HG03378 (cell line): ENCODE data around the gene BORCS5.
"Not testable (repeated sequence)": the region's sequence is repeated elsewhere in the genome, so short reads cannot be mapped to it uniquely, and the experiment has no call there.

Experiments
- ATAC-seq: cut with Tn5 transposase; IDR thresholded peaks from one replicate; pipeline ENCODE4 v1.9.1; 2021; ENCODE audit warnings: mild to moderate bottlenecking, moderate library complexity; ENCODE audit not compliant: unreplicated experiment

BORCS5 gene

DNA sequence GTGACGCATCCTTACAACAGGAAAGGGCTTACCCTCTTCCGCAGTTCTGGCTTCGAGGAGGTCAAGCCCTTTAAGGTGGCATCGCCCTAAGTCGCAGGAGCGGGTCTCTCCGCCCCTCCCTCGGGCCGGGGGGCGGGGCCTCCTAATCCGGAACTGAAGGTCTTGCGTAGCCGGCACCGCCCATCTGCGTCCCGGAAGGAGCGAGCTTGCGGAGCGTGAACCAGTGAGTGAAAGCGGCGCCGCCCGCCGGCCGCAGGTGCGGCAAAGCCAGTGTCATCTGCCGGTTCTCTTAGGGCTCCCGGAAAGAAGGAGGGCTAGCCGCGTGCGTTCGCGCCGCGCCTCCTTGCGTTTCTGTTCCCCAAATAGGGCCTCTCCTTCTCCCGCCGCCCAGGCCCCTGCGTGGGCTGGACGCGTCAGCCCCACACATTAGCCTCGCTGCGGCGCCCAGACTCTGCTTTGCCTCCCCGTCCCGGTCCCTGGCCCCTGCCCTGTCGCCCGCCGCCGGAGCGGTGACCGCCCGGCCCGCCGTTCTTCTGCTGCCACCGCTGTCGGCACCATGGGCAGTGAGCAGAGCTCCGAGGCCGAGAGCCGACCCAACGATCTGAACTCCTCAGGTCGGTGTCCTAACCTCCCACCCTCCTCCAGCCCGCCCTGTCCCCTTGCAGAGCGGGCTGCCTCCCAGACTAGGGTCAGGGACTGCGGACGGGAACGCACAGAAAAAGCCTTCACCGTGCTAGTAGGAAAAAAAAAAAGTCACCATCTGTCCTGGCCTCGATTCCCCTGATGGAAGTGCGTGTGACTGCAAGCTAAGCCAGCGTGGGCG, at the start of gene BORCS5:
Gene BORCS5 (plus strand): TSS at position 183 of the 823 bp plus-strand sequence. CDS start 374 bp downstream, at position 557.
- ATAC-seq = peak; percentile 82

DNA sequence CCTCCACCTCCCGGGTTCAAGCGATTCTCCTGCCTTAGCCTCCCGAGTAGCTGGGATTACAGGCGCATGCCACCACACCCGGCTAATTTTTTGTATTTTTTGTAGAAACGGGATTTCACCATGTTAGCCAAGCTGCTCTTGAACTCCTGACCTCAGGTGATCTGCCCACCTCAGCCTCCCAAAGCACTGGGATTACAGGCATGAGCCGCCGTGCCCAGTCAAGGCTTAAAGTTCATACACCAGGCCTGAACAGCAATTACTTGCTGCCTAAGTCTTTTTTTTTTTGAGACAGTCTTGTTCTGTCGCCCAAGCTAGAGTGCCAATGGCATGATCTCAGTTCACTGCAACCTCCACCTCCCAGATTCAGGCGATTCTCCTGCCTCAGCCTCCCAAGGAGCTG, 46.2 kb upstream of the BORCS5 start:
- ATAC-seq = not testable (repeated sequence)

DNA sequence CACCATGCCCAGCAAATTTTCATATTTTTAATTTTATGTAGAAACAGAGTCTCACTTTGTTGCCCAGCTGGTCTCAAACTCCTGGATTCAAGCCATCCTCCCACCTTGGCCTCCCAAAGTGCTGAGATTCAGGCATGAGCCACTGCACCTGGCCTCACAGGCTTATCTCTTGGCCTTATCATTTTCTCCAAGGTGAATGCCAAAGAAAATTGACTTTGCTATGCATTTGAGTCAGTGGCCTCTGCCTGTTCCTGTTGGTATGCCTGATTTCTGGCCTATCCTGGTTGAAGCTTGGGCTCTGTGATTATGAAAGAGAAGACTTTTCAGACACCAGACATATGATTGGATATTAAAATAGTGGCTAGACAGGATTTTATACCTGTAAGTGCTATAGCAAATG, 41.0 kb upstream of the BORCS5 start:
- ATAC-seq = no peak

DNA sequence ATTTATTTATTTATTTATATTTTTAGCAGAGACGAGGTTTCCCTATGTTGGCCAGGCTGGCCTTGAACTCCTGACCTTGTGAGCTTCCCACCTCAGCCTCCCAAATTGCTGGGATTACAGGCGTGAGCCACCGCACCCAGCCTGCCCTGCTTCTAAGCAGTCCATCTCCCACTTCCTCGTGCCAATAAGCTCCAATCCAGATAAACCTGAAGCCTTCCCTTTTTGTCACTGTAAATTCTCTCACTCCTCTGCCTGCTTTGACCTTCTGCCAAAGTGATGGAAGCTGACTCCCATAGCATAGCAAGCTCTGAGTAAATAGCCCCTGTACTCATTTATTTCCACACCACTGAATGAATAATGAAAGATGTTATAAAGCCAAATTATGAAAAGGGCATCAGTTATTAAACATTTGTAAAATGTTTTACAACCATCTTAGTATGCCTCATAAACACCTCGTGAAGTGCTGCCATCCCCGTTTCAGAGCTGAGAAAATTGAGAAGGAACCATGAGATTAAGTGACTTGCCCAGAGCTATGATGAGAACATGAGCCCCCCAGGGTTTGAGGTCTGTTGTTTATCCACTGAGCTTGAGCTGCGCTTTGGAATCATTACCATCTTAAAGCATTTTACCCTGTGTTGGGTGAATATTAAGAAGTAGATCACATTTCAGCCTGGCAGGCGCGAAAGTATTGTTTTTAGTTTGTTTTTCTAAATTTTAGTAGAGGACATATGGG, 37.3 kb upstream of the BORCS5 start:
- ATAC-seq = no peak

DNA sequence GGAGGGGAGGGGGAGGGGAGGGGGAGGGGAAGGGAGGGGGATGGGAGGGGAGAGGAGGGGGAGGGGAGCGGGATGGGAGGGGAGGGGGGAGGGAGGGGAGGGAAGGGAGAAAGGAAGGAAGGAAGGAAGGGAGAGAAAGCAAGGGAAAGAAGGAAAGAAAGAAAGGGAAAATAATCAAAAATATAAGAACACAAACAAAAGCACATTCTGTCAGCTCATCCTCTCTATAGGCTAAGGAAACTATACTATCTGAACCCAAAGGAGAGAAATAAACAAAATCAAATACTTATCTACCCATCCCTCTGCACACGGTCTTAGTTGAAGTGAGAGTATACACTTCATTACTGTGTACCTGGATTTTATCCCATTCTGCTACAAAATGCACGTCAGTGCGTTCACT, 33.8 kb upstream of the BORCS5 start:
- no peak for ATAC-seq

DNA sequence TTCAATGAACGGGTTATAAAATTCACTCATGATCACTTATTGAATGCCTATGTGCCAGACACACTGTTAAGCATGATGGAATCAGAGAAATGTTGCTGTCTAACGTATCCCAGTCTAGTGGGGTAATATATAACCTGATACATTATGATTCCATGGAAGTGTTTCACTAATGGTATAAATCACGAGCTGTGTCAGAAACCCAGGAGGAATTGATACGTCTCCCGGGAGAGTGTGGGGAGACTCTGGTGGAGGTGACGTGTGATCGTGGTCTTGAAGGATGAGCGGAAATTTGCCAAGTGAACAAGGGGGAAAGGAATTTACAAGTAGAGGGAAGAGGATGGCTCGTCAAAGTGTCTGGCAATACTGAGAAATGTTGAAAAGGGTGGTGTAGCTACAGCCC, 33.3 kb upstream of the BORCS5 start:
- no peak for ATAC-seq

DNA sequence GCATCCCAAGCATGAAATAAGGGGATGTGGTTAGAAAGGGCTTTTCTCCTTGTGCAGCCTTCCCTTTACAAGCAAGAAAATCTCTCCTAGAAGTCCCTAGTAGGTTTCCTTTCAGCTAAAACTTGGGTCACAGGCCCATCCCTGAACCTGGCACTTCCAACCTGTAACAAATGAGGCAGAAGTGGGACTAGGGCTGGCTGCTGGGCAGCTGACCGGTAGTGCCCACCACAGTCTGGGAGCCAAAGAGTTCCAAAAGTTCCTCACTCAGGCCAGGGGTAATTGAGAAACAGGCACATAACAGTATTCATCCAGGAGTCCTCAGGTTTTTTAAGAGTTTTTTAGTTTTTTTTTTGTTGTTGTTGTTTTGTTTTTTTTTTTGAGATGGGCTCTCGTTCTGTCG, 30.6 kb upstream of the BORCS5 start:
- no peak for ATAC-seq

DNA sequence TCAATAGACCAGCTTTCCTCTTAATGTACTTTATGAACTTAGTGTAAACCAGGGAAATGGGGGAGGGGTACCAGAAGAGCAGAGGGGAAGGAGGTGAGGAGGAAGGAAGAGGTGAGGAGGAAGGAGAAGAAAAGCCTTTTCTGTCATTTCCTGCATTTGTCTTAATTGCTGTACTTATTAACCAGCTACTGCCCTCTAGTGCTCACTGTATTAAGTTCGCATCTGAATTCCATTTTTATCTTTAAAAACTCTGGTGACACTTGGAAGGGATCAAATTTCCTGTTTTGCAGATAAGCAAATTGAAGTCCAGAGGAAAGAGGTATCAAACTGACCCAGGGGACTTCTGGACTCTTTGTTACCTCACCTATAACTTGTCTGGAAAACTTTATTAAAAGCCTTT, 29.1 kb upstream of the BORCS5 start:
- no peak for ATAC-seq

DNA sequence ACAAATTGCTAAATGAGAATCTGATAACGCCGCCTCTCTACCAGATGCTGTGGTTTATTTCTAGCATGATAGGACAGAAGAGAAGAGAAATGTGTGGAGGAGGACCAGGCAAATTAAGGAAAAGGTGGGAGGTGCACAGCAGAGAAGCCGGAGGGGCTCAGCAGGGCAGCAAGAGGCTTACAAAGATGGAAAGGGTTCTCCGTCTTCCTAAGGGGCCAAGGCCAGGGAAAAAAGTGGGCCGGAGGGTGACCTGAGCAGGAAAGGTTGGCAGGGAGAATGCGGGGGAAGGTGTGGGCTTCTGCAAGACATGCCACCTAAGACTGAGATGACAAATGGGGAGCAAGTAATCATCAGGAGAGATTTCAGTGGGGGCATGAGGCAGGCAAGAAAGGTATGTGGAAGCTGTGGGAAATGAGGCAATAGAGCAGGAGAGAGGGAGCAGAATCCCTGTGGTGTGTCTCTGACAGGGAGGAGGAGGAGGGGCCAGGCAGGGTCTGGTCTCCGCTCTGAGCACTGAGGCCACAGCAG, 25.6 kb upstream of the BORCS5 start:
- no peak for ATAC-seq

DNA sequence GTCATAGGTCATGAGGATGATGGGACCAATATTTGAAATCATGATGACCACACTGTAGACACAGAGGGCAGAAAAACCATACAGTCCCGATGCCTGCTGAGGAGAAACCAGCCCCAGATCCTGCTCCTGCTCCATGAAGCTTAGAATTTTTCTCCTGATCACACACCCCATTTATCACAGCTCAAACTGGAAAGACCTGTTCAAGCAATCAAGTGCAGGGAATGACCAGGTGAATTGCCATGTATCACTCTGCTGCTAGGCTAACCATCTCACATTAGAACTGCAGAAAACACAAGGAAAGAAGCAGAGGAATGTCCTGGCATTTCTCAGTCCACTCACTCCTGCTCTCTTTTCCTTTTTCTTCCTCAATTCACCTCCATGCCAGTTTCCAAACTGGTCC, 25.0 kb upstream of the BORCS5 start:
- ATAC-seq = no peak

DNA sequence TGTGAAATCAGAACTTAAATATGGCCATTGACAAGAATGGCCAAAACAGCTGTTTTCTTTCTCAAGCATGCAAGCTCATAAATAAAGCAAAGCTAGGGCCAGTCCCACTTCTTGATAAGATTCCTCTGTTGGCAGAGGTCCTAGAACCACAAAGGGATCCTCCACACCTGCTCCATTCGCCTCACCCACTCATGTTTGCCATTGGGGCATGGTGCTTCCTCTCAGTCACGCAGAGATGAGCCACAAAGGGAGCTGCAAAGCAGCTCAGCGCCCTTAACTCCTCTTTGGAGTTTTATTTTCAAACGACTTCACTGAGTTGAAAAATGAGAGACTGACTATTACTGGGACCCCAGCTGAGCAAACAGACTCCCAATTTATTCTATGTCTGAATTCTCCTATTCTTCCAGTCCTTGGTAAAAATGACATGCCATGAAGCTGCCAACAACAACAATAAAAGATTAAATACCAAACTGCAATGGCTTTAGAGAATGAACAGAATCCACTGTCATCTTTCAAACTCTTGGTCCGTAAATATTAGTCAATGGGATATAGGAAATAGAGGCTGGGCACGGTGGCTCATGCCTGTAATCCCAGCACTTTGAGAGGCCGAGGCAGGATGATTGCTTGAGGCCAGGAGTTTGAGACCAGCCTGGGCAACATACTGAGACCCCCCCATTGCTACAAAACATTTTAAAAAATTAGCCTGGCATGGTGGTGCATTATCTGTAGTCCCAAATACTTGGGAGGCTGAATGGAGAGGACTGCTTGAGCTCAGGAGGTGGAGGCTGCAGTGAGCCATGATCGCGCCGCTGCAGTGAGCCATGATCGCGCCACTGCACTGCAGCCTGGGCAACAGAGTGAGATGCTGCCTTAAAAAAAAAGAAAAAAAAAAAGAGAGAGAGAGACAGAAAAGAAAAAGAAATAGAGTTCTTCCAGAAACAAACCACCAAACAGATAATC, 23.2 kb upstream of the BORCS5 start:
- peak; percentile 8 for ATAC-seq

DNA sequence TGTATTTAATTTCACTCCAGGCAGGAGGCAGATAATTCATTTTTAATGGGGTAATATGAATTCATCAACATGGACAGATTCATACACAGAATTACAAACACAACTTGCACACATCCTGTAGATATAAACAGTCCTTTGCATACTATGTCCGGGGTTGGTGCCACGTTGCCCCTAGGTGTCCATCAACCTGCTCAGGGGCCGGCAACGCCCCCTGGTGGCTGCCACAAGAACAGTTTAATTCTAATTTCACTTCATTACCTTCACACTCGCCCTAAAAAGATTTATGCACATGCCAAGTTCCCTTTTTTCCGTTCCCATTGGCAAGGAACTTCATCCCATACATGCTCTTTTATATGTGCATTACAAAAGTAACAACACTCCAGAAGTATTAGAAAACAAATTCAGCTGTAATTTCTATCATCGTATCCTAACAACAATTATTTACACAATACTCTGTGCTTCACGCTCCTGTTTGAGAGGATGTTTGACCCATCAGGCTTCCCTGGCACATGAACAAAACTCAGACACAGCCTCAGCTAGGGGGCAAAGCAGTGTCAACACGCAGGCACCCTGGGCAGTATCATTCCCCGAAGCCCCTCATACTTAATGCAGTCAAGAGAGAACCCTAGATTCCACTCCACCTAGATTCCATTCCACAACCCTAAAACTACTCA, 22.4 kb upstream of the BORCS5 start:
- ATAC-seq = peak; percentile 67

DNA sequence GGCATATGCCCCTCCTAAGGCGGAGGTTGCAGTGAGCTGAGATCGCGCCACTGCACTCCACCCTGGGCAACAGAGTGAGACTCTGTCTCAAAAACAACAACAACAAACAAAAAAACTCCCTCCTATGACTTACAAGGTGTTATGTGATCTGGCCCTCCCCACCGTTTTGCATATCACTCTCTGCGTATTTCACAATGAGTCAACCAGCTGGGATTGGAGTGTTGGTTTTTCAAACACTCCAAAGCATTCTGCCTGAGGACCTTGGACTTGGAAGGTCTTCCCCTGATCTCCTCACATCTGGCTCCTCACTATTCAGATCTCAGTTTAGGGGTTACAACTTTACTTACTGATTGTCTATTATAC, 20.8 kb upstream of the BORCS5 start:
- peak; percentile 43 for ATAC-seq

DNA sequence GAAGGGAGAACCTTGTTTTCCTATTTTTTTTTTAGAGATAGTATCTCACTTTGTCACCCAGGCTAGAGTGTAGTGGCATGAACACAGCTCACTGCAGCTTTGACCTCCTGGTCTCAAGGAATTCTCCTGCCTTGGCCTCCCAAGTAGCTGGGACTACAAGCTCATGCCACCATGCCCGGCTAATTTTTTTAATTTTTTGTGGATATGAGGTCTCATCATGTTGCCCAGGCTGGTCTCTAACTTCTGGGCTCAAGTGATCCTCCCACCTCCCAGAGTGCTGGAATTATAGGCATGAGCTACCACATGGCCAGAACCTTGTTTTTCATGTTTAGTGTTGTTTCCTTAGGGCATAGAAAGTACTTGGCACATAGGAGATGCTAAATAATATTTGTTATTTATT, 20.4 kb upstream of the BORCS5 start:
- ATAC-seq = no peak

DNA sequence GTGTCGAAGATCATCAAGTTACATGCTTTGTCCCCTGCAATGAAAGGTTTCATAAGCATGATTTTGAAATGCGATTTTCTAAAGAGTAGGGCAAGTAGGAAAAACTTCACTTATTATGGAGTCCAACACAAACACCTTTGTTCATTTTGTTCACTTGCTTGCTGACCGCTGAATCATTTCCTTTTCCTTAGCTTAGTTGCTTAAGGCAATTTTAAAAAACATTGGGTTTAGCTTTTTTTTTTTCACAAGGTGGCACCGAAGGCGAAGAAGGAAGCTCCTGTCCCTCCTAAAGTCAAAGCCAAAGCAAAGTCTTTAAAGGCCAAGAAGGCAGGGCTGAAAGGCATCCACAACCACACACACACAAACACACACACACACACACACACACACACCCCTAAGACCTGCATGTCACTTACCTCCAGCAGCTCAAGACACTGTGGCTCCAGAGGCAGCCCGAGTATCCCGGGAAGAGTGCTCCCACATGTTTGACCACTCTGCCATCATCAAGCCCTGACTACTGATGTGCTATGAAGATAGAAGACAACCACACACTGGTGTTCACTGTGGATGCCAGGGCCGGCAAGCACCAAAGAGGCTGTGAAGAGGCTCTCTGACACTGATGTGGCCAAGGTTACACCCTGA, 18.2 kb upstream of the BORCS5 start:
- no peak for ATAC-seq

DNA sequence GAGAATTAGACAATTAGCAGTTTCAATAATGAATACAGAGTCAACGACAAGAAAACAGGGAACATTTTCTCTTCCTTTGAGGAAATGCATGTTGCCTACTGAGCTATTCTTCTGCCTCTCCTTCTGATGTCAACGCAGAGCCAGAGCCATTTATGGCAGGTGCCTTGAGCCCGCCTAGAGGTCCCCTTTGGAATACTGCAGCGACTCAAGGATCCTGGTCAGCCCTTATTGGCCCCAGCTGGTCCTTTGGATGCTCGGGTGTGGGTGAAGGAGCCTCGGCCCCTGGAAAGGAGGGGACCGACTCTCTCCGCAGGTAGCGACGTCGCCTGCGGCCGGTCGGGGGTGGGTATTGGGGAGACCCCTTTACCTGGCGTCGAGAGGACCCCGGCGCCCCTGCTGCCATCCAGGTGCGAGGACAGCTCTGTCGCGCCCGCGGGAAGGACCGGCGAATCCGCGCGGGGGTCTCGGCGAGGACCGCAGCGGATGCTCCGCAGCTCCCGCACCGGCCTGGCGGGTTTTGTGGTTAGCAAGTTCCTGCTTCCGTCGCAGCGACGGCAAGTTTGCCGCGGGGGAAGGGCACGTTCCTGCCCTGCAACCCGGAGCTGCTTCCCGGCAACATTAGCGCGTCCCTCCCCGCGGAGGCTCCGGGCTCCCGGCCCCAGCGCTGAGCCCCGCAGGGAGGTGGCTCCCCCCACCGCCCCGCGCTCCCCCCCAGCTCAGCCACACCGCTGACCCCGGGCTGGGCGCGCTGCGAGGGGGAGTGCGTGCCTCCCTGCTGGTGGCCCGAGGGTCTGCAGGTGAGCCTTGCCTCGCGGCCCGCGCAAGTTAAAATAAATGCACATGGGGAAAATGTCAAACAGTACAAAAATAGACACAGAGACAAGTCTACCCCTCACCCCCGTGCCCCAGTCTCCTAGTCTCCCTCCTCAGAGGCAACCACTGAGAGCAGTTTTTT, 6.9 kb upstream of the BORCS5 start, which contains the start of gene MANSC1:
Gene MANSC1 (minus strand): TSS at position 532 of the 955 bp plus-strand sequence. CDS start 6,928 bp downstream, outside the sequence.
- ATAC-seq = no peak

DNA sequence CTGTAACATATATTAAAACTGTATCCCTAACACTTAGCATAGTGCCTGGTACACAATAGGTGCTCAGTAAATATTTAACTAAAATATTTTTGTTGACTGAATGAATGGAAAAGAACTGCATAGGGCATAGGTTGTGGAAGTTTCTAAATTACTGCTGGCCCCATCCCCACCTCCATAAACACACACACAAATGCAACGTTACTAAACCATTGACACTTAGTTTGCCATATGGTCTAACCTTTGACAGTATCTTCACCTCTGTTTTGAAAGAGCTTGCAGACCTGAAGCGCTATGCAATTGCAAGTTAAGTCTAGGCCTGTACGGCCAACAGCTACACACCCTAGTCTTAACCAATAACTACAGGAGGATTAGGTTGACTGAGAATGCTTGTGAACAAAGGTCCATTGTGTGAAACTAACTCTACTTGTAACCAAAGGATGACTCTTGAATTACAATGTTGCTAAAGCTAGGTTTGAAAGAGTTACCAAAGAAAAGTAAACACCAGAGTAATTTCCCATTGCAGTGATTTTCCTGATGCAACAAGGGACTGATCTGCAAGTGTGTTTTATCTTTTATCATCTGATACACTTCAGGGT, 5.9 kb upstream of the BORCS5 start:
- no peak for ATAC-seq

DNA sequence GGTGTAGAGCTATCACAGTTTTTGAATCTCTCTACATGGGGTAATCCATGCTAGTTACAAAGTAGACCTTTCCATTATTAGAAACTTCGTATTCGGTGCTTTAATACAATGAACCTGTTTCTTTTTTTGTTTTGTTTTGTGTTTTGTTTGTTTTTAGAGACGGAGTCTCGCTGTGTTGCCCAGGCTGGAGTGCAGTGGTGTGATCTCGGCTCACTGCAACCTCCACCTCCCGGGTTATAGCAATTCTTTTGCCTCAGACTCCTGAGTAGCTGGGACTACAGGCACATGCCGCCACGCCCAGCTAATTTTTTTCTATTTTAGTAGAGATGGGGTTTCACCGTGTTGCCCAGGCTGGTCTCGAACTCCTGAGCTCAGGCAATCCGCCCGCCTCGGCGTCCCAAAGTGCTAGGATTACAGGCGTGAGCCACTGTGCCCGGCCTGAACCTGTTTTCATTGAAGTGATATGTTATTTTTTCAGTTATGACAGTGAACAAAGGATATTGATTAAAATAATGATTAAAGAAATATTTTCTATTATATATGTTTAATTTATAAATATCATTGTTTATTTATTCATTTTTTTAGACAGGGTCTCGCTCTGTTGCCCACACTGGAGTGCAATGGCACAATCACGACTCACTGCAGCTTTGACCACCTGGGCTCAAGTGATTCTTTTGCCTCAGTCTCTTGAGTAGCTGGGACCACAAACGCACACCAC, 5.3 kb upstream of the BORCS5 start:
- ATAC-seq = not testable (repeated sequence)
